NT2/D1 (cell line): ENCODE measurements around the gene USB1.

Experiments
- DNase-seq: peaks from one replicate; pipeline ENCODE4 v3.0.0-alpha.2; 2011; ENCODE audit warnings: low read depth, low spot score
- H3K27me3 ChIP-seq: 2 replicates; pipeline ENCODE4 v1.6.0; 2011; ENCODE audit warnings: mild to moderate bottlenecking; ENCODE audit not compliant: insufficient read length, insufficient read depth
- H3K36me3 ChIP-seq: 2 replicates; pipeline ENCODE4 v1.6.1; 2011; ENCODE audit warnings: mild to moderate bottlenecking, low read length, mixed read lengths; ENCODE audit not compliant: insufficient read depth, insufficient read length
- H3K4me1 ChIP-seq: 2 replicates; pipeline ENCODE4 v1.5.1; 2011; ENCODE audit not compliant: insufficient read depth, insufficient read length
- H3K4me3 ChIP-seq: 2 replicates; pipeline ENCODE4 v1.5.1; 2011; ENCODE audit warnings: low read depth; ENCODE audit not compliant: insufficient read length
- H3K9ac ChIP-seq: 2 replicates; pipeline ENCODE4 v1.6.0; 2011; ENCODE audit warnings: low read depth; ENCODE audit not compliant: insufficient read length
- H3K9me3 ChIP-seq: 2 replicates; pipeline ENCODE4 v1.5.1; 2011; ENCODE audit warnings: mild to moderate bottlenecking, low read length; ENCODE audit not compliant: insufficient read depth
- SUZ12 ChIP-seq: IDR thresholded peaks from 2 replicates; pipeline ENCODE4 v1.6.1; 2011; ENCODE audit not compliant: insufficient read length, insufficient read depth; ENCODE audit errors: extremely low read depth
- YY1 ChIP-seq: IDR thresholded peaks from 2 replicates; pipeline ENCODE4 v1.6.1; 2011; ENCODE audit not compliant: insufficient read length, insufficient read depth
- ZNF274 ChIP-seq: IDR thresholded peaks from 2 replicates; pipeline ENCODE4 v1.6.1; 2011; ENCODE audit warnings: mild to moderate bottlenecking, low read depth, low read length

USB1 gene

GRCh38 chr16:58042001-58042885 lies 41.0 kb downstream of the USB1 start:
- Histone ChIP-seq H3K36me3 (peaks cover 82% of the 10 kb centered on the region), H3K4me3 (no peak overlapping the region), H3K4me1 (peaks cover 16% of the 10 kb centered on the region), H3K9me3 (no peaks in the 10 kb centered on the region), H3K27me3 (no peaks in the 10 kb centered on the region), H3K9ac (no peak overlapping the region)
- no peak for DNase-seq
- TF ChIP-seq YY1 (no peak), ZNF274 (no peak), SUZ12 (no peak)

- Histone ChIP-seq H3K27me3 (no peaks in the 10 kb centered on the region), H3K4me3 (no peak overlapping the region), H3K9me3 (no peaks in the 10 kb centered on the region), H3K4me1 (peaks cover 22% of the 10 kb centered on the region), H3K36me3 (peaks cover 74% of the 10 kb centered on the region), H3K9ac (no peak overlapping the region)
- no peak for DNase-seq
- TF ChIP-seq ZNF274, result no peak
- no peak for TF ChIP-seq YY1
- no peak for TF ChIP-seq SUZ12
Measured at GRCh38 chr16:58042886-58043515, 41.8 kb downstream of the USB1 start.

GRCh38 chr16:58043571-58044155 lies 42.5 kb downstream of the USB1 start:
- Histone ChIP-seq H3K36me3 (peaks cover 67% of the 10 kb centered on the region), H3K9me3 (no peaks in the 10 kb centered on the region), H3K4me1 (peaks cover 25% of the 10 kb centered on the region), H3K4me3 (no peak overlapping the region), H3K27me3 (no peaks in the 10 kb centered on the region), H3K9ac (no peak overlapping the region)
- no peak for DNase-seq
- TF ChIP-seq ZNF274, result no peak
- TF ChIP-seq SUZ12, result no peak

GRCh38 chr16:58044266-58045019 lies 43.2 kb downstream of the USB1 start:
- Histone ChIP-seq H3K9me3 (no peaks in the 10 kb centered on the region), H3K27me3 (no peaks in the 10 kb centered on the region), H3K4me3 (no peak overlapping the region), H3K9ac (no peak overlapping the region), H3K36me3 (peaks cover 63% of the 10 kb centered on the region), H3K4me1 (peaks cover 28% of the 10 kb centered on the region)
- no peak for DNase-seq
- TF ChIP-seq YY1, result no peak

- H3K4me3 ChIP-seq, result no peak overlapping the region
- no peaks in the 10 kb centered on the region for H3K9me3 ChIP-seq
- no peak overlapping the region for H3K9ac ChIP-seq
- no peaks in the 10 kb centered on the region for H3K27me3 ChIP-seq
- H3K4me1 ChIP-seq, result peaks cover 33% of the 10 kb centered on the region
- TF ChIP-seq SUZ12 (no peak), ZNF274 (no peak), YY1 (no peak)
- H3K36me3 ChIP-seq, result peaks cover 56% of the 10 kb centered on the region
- no peak for DNase-seq
Measured at GRCh38 chr16:58045096-58045495, 43.9 kb downstream of the USB1 start.

- Histone ChIP-seq H3K9me3 (no peaks in the 10 kb centered on the region), H3K9ac (peak overlapping the region; percentile 56), H3K4me1 (peaks cover 33% of the 10 kb centered on the region), H3K4me3 (no peak overlapping the region), H3K27me3 (no peaks in the 10 kb centered on the region), H3K36me3 (peaks cover 45% of the 10 kb centered on the region)
- TF ChIP-seq ZNF274 (no peak), SUZ12 (no peak), YY1 (no peak)
- no peak for DNase-seq
Measured at GRCh38 chr16:58046054-58046881, 45.1 kb downstream of the USB1 start.
